GM21367 (cell line): ENCODE measurements around the gene ITPA.

Experiments used
- ATAC-seq: cut with Tn5 transposase; IDR thresholded peaks from one replicate; pipeline ENCODE4 v1.9.1; 2021; ENCODE audit not compliant: unreplicated experiment

Gene ITPA

DNA sequence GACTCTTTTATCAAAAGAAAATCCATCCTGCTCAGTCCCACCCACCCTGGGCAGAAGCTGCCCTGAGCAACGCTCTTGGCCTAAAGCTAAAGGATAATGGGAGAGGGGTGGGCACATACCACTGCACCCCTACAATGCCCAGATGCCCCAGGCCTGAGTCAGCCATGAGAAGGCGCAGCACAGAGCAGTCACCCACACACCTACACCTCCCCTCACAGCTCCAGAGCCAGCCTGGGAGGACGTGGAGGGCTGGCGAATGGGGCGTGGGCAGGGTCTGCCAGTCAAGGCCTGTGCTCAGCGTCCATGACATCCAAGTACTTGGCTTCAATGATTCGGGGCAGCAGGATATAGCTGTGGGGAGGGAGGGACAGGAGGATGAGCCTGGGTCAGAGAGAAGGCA, 18.2 kb downstream of the ITPA start:
- no peak for ATAC-seq

DNA sequence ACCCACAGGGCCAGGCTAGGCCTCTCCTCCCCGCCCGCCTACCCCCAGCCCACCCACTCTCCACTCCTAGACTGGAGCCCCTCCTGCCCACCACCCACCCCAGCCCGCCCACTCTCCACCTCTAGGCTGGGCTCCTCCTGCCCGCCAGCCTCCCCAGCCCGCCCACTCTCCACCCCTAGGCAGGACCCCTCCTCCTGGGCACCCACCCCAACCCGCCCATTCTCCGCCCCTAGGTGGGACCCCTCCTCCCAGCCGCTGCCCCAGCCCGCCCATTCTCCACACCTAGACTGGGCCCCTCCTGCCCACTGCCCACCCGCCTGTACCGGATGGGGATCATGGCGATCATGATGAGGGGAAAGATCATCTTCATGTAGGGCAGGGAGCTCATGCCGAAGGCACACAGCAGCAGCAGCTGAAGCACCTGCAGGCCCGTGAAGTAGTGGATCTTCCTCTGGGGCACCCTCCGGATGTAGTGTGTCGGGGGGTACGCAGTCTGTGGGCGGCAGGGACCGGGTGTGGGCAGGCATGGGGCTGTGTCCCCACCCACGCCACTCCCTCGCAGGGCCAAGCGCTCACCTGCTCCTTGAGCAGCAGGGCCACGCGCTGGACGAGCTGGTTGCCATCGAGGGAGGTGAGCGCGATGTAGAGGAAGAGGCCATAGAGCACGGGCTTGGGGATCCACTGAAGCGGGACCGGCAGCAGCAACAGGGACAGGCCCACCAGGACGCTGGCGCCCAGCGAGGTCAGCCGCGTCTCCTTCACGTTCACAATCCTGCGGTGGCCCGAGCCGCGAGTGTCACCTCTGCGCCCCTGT, 18.8 kb downstream of the ITPA start:
- ATAC-seq: no peak

DNA sequence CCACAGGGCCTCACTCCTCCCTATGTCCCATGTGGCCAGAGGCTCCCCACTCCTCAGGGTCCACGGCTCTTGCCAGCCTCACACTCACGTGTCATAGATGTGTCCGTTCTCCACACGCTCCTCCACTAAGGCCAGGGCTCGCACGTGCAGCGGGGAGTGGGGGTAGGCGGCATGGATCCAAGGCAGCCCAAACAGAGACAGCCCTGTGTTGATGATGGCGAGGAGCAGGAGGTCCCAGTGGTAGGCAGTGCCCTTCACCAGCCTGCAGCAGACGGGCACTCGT, 19.4 kb downstream of the ITPA start:
- no peak for ATAC-seq

DNA sequence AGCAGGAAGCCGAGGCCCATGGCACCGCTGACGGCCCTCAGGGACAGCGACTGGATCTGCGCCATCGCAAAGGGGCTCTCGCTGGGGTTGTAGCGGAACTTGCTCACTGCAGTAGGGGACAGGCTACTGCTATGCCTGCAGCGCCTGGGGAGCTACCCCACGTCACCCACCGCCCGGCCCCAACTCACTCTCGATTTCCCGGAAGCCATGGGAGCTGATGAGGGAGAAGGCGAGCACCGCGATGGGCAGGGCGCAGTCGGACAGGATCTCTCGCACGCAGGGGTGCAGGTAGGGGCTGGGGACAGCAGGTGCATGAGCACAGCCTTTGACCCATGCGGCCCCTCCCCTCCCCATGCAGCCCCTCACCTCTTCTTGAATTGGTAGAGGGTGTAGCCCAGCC, 19.9 kb downstream of the ITPA start:
- ATAC-seq: no peak

DNA sequence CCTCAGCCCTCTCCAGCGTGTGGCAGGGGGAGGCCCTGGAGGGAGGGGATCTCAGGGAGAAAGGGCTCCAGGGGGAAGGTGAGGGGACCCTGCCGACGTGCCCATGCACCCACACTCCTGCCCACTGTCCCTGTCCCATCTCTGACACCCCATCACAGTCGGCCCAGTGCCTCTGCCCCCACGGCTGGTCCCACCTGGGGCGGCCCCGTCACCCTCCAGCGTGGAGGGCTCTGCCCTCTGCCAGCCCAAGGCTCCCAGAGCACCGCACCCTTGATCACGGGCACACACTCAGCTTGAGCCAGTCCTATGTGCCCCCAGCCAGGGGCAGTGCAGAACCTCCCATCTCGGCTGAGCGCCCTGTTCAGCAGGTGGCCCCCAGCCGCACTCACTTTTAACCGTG, 20.5 kb downstream of the ITPA start:
- no peak for ATAC-seq

DNA sequence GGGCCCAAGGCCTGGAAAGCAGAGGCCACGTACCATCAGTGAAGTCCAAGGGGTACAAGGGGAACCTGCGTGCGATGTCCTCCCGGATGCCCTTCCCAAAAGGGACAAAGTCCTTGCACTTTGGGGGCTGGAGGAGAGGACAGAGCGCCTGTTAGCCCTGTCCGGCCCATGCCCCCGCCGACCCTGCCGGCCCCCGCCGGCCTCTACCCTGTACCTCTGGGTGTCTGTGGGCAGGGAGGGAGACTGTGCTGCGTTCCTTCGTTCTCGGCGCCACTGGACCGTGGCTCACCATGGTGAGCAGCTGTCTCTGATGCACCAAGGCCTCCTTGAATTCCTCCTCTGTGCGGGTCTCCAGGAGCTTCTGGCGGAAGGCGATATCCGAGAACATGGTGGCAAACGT, 21.8 kb downstream of the ITPA start:
- no peak for ATAC-seq

DNA sequence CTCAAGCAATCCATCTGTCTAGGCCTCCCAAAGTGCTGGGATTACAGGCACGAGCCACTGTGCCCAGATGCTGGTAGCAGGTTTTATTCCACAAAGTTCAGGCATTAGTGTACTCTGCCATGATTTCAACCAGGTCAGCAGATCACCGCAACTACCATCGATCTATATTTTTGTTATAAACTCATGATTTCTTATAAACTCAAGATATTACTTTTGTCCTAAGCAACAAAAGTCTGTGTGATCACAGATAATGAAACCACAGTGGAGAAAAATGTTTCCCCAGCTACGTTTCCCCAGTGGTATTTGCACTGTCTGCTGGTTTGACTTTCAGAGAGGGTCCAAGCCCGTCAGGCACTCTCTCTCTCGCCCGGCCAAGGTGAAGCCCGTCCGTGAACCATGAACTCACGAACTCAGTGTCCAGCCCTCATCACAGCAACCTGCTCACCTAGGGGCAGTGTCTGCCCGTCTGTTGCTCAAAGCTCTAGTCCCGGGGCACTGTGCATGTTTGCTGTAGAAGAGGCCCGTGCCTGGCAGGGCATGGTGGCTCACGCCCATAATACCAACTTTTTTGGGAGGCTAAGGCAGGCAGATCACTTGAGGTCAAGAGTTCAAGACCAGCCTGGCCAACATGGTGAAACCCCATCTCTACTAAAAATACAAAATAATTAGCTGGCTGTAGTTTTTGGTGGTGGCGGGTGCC, 22.7 kb downstream of the ITPA start:
- ATAC-seq: no peak

DNA sequence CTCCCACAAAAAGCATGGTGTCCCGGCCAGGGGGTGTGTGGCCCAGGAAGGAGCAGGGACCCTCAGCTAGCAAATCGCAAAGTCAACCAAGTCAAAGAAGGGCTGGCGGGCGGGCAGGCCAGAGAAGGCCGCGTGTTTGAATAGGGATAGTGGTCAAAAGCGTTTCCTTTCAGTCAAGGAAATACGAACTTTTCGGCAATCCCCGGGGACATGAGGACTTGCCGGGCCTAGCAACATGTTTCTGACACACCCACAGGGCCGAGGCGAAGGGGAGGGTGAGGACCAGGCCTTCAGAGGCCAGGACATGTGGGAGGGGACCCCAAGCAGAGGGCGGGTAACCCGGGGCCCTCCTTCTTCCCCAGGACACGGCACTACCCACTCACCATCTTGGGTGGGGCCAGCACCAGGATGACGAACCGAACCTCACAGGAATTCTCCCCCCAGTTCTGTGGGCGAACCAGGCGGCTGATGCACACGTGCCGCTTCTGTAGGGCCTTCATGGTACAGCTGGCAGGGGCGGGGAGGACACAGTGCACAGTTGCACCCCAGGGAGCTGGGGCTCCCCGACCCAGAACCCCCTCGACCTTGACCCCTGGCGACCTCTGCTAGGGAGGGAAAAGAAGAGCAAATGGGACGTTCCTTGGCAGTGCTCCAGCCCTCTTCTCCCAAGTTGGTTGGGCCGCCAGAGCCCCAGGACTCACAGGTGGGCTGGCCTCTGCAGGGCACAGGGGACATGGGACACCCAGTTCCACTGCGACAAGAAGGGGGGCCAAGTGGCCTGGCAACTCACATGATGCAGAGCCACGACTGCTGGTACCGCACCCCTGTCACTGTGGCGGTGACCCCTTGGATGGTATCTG, 24.1 kb downstream of the ITPA start:
- ATAC-seq: no peak

DNA sequence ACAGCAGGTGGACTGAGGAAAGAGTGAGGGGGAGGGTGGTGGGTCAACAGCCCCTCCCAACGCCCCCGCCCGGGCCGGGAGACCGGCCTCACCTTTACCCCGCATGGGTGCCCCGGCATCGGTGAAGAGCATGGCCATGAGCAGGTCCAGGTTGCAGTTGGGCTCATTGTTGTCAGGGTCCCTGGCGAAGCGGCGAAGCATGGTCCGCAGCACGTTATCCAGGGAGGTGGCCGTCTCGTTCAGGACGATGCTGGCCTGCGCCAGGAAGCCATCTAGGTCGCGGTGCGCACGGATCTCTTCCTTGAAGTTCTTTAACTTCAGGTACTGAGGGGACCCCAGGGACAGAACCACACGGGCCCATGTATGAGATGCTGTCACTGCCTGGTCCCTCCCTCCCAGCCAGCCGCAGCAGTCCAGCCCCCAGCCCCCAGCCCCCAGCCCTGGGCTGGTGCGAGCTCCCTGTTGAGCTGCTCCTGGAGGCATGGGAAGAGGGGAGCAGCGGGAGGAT, 24.7 kb downstream of the ITPA start:
- ATAC-seq: no peak

DNA sequence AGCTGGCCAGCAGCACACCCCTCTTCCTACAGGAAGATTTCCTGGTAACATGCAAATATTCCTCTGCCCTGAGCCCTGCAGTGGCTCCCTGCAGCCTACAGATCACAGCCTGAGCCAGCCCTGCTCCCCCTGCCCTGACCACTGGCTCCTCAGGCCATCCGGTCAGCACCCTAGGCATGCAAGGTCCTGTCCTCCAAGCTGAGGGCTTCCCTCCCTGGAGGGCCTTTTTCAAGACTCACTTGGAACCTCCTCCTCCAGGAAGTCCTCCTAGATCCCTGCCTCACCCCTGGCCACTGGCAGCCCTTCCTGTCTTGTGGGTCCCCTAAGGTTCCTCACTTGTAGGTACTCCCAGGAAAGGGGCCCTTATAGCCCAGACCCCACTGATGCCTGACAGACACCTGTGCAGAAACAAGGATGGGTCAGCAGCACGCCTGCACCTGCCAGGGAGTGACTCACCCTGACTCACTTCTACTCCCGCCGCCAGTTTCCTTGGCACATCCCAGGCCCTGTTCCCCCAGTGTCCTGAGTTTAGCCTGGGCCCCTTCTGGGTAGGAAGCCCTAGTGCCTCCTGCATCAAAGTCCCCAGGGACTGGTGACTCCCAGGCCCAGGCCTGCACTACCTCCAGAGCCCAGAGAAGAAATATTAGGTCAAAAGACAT, 26.5 kb downstream of the ITPA start:
- ATAC-seq: no peak

DNA sequence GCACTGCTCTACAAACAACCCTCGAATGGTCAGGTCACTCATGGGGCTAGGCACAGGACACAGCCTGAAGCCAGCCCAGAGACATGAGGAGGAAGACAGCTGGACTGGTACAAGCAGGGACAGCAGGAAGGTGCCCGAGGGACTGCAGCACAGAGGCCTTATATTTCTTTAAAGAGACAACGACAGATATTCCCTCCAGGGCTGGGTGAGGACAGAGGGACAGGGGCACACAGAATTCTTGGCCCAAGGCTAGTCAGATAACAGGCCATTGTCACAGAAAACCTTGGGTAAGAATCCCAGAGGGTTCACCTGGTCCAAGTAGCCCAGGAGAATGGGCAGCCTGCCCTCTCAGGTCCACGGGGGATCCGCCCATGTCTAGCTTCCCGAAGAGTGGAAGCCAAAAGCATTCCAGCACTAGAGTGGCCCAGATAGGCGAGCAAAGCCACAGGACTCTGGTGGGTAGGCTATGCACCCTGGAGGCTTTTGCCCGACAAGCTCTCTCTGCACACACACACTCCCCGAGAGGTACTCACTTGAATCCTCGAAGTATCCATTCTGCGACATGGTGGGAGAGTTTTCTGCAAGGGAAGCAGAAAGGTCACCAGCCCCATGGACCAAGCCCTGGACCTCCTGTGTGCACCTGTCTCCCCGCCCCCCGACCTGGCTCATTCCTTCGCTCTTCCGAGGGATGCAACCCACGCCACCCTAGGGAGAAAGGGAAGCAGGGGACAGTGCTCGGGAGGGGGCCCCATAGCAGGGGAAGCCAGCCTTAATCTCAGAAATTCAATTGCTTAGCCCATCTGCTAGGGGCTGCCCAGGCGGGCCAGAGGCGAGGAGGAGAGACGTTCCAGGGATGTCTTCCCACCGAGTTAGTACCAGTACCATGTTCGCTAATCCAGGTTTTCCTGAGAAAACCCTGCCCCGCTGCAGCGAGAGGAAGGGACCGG, 28.0 kb downstream of the ITPA start:
- ATAC-seq: no peak

DNA sequence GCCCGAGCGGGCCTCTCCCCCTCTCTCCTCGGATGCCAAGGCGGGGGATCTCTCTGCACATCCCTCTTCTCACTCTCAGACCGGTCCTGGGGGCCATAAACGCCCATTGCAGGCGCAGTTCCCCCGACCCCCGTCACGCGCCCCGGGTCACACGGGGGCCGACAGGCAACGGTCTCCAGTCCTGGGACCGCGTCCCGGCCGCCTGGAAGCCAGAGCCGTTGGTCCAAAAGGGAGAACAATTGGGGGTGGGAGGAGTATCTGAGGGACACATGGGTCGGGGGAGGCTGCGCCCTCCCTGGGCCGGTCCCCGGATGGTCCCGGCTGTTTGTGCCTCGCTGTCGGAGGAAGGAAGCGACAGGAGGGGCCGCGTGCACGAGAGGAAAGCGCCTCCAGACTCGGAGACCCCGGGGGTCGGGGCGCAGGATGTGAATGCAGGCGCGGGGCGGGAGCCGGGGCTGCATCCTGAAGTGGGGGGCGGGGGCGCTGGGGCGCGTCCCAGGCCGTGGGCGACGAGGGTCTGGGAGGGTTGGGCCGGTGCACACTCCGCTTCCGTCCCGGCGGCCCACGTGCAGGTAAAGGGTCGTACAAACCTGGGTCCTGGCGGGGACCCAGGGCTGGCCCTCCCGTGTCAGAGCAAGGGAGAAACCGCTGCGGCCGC, 28.8 kb downstream of the ITPA start:
- no peak for ATAC-seq

DNA sequence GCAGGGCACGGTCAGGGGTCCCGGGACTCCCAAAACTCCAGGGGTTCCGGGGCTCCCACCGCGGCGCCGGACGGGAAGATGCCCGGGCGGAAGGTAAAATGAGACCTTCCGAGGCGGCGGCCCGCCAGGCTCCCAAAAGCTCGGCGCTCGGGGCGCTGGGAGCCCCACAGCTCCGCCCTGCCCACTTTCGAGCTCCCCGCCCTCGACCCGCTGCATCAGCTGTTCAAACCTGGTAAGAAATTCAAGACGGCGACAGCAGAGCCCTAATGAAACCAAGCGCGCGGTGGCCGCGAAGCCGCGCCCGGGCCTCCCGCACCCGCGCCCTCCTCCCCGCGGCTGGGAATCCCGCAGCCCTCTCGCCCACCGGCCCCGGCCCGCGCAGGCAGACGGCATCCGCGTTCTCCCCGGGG, 29.3 kb downstream of the ITPA start:
- no peak for ATAC-seq

DNA sequence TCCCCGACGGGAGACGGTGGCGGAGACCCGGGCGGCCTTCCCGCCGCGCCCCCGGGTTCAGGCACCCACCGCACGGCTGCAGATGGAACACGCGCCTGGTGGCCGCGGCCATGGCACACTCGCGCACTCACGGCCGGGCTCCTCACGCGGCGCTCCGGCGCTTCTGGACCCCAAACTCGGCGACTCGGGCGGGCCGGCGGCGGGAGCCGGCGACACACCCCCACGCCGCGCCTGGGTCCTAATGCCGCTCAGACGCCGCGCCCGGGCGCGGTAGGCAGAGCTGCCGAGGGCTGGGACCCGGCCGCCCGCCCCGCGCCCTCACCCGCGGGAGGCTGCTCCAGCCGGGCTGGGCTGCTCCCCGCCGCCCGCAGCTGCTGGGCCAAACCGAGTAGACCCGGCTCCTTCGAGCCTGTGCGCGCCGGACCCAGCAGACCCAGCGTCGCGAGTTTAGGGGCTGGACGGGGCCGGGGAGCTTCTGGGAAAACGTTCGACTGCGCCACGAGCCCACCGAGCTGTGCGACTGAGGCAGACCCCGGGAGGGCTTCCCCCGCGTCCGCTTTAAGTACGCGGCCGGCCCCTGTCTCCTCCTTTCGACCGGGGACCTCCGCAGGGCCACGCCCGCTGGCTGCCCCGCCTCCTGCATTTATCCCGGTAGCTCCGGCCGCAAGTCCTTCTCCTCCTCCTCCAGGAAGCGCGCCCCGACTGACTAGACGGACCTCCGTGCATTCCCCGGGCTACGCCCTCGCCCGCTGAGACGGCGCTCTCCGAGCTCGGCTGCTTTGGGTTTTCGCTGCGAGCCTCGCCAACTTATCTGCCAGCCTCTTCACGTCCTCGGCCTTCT, 29.9 kb downstream of the ITPA start, which contains the start of gene SLC4A11:
SLC4A11 (minus strand) TSS at position 165 of the 841 bp plus-strand sequence; CDS start at position 112, 53 bp downstream.
- ATAC-seq: peak; percentile 54

DNA sequence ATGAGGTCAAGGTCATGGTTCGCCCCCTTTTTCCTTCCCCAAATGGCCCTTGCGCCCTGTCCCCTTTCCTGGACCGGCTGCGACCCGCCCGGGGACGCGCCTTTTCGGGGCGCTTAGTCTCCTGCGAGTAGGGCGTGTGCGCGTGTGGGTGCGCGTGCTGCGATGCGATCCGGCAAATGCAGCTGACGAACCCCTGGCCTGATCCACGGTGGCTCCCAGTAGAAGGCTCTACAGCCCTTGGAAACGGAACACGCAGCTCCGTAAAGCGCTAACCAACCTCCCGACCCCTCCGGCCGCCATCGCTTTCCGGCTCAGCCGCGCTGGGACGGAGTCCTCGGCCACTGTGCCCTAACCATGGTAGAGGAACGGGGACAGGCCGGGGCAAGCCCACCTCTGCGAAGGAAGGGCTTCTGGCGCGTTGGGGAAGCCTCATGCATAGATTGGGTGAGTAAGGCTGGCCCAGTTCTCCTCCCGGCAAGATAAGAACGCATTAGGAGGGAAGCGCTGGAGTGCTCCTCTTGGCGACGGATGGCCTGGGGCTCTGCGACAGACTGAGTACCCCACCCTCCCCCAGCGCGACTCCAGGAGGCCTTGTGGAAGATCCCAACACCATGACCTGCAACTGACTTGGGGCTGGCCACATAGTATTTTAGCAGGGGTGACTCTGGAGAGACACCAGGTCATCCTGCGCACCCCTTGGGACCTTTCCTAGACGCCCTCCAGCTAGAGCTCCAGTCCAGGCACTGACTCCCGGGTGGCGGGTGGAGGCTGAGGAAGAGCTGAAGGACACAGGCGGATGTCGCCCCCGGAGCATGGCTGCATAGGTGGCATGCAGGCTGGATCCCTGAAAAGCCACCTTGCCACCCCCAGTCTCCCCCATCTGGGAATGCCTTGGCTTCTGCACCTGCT, 30.8 kb downstream of the ITPA start:
- ATAC-seq: no peak

DNA sequence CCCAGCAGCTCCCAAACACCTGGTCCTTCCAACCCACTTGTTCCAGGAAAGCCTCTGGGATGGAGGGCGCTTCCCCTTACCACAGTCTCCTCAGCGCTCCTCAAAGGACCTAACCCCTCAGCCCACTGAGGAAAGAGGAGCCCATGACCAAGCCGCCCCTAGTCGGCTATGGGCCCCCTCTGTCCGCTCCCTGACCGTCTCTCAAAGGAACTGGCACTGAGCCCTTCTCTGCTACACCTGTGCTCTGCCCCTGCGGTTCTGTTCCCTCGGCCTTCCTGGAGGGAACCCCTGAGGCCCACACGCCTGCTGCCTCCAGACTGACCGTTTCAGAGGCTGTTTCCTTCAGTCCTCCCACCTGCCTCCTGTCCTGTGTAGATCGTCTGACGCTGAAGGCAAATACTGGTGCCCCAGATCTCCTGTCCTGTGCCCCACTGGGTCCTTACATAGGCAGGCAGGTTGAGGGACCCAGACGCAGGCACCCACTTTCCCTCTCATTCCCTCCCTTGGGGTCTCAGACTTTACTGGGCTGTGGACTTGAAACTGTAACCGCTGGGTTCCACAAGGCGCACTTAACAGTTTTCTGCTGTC, 31.6 kb downstream of the ITPA start:
- no peak for ATAC-seq

DNA sequence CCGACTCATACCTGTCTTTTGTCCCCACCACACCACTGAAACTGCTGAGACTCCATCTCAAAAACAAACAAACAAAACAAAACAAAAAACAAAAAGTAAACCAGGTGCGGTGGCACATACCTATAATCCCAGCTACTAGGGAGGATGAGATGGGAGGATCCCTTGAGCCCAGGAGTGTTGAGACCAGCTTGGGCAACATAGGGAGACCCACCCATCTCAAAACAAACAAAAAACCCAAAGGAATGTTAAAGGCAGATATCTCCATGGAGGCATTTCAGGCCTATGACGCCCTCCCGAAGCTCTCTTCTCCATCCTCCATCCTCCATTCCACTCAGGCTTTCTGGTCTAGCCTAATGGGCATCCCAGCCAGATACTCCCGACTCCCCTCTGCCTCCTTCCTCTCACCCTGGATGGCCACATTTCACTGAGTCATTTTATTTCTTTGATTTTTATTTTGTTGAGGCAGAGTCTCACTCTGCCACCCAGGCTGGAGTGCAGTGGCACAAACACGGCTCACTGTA, 32.9 kb downstream of the ITPA start:
- no peak for ATAC-seq
